GM20000 (cell line): ENCODE measurements around the gene ARHGAP27.
A peak's percentile ranks its signal among the peaks of the same experiment; 100 is the strongest.

Experiments used
- DNase-seq: peaks from one replicate; pipeline ENCODE4 v3.0.0; 2012; ENCODE audit warnings: low spot score
- CTCF ChIP-seq: IDR thresholded peaks from 2 replicates; pipeline ENCODE4 v1.5.1; 2012; ENCODE audit warnings: mild to moderate bottlenecking, control low read depth; ENCODE audit errors: extremely low read depth, missing control alignments

The ARHGAP27 gene

GRCh38 chr17:45398800-45399199 lies 33.9 kb downstream of the ARHGAP27 start:
- TF ChIP-seq CTCF = no peak
- DNase-seq = no peak

- no peak for DNase-seq
- TF ChIP-seq CTCF = no peak
These were observed 34.9 kb downstream of the ARHGAP27 start for GRCh38 chr17:45397796-45398195.

- TF ChIP-seq CTCF = no peak
- DNase-seq = no peak
These were observed 36.0 kb downstream of the ARHGAP27 start for GRCh38 chr17:45396496-45397205.

GRCh38 chr17:45395569-45396415 lies 36.9 kb downstream of the ARHGAP27 start:
- TF ChIP-seq CTCF = no peak
- DNase-seq = no peak

GRCh38 chr17:45394913-45395568 lies 37.6 kb downstream of the ARHGAP27 start:
- peak; percentile 34 for TF ChIP-seq CTCF
- peak; percentile 87 for DNase-seq

- no peak for TF ChIP-seq CTCF
- DNase-seq = no peak
These were observed 38.1 kb downstream of the ARHGAP27 start for GRCh38 chr17:45394564-45394912.

GRCh38 chr17:45394091-45394490 lies 38.6 kb downstream of the ARHGAP27 start:
- no peak for TF ChIP-seq CTCF
- no peak for DNase-seq
